WTC11 (cell line): Measurements from ENCODE around the gene MYH10. TPM values are rescaled to one million over a fixed set of nuclear protein-coding genes. Genes with fewer than 3 reads are reported as not detected.

Source experiments
- ATAC-seq: fragments of 200-7000 bp; cut with Tn5 transposase; 2 replicates; pipeline ENCODE4 v1.10.0; 2021; ENCODE audit warnings: mild to moderate bottlenecking, moderate library complexity
- CTCF ChIA-PET: fragments of 300-600 bp; sonication (Branson Sonifier 250); formaldehyde crosslinking; loops from one replicate; lab custom pipeline; 2021; ENCODE audit warnings: antibody characterized with exemption; lab: Charles Lee
- POLR2A ChIA-PET: fragments of 350-600 bp; sonication (Branson Sonifier 250); formaldehyde crosslinking; loops from one replicate; lab custom pipeline; 2021; ENCODE audit warnings: antibody characterized with exemption; lab: Charles Lee
- DNase-seq: peaks from one replicate; pipeline ENCODE4 v3.0.0; 2021; ENCODE audit warnings: low spot score
- H3K27ac Mint-ChIP-seq: 2 replicates; pipeline ENCODE4 v1.8.0; 2021; ENCODE audit warnings: mixed read lengths
- H3K27me3 Mint-ChIP-seq: 2 replicates; pipeline ENCODE4 v1.8.0; 2021; ENCODE audit warnings: low read depth, mild to moderate bottlenecking, moderate library complexity, mixed read lengths
- H3K36me3 Mint-ChIP-seq: 2 replicates; pipeline ENCODE4 v1.8.0; 2021; ENCODE audit warnings: mixed read lengths
- H3K4me1 Mint-ChIP-seq: 2 replicates; pipeline ENCODE4 v1.8.0; 2022; ENCODE audit warnings: mixed read lengths
- H3K4me3 Mint-ChIP-seq: 2 replicates; pipeline ENCODE4 v1.8.0; 2021; ENCODE audit warnings: mild to moderate bottlenecking, moderate library complexity, mixed read lengths
- H3K9me3 Mint-ChIP-seq: 2 replicates; pipeline ENCODE4 v1.8.0; 2021; ENCODE audit warnings: mixed read lengths
- ARID4B ChIP-seq: sonication (generic); formaldehyde crosslinking; IDR thresholded peaks from 2 replicates; pipeline ENCODE4 v1.8.0; 2023; ENCODE audit warnings: missing genetic modification reagents, mild to moderate bottlenecking, borderline replicate concordance
- ATF1 ChIP-seq: sonication (generic); formaldehyde crosslinking; IDR thresholded peaks from 2 replicates; pipeline ENCODE4 v1.8.1; 2023; ENCODE audit warnings: mild to moderate bottlenecking, moderate library complexity, missing genetic modification reagents
- CREM ChIP-seq: sonication (generic); formaldehyde crosslinking; IDR thresholded peaks from 2 replicates; pipeline ENCODE4 v1.8.1; 2022; ENCODE audit warnings: mild to moderate bottlenecking, missing genetic modification reagents, moderate library complexity
- EMX1 ChIP-seq: fragments of 250-450 bp; sonication (Bioruptor Pico); IDR thresholded peaks from 2 replicates; pipeline ENCODE4 v1.8.0; 2021; ENCODE audit warnings: mild to moderate bottlenecking
- GABPB1 ChIP-seq: sonication (generic); formaldehyde crosslinking; IDR thresholded peaks from 2 replicates; pipeline ENCODE4 v1.8.1; 2023; ENCODE audit warnings: mild to moderate bottlenecking, missing genetic modification reagents
- HMGA2 ChIP-seq: fragments of 250-450 bp; sonication (Bioruptor Pico); IDR thresholded peaks from 2 replicates; pipeline ENCODE4 v1.4.0; 2021; ENCODE audit warnings: mild to moderate bottlenecking, moderate library complexity
- JAZF1 ChIP-seq: fragments of 250-450 bp; sonication (Bioruptor Pico); IDR thresholded peaks from 2 replicates; pipeline ENCODE4 v1.9.0; 2021; ENCODE audit warnings: moderate library complexity, mild to moderate bottlenecking, inconsistent platforms
- MYBL2 ChIP-seq: sonication (generic); formaldehyde crosslinking; IDR thresholded peaks from 2 replicates; pipeline ENCODE4 v1.8.1; 2023; ENCODE audit warnings: mild to moderate bottlenecking, moderate library complexity, missing genetic modification reagents
- NR3C1 ChIP-seq: sonication (generic); formaldehyde crosslinking; conservative IDR thresholded peaks from 2 replicates; pipeline ENCODE4 v1.8.1; 2023; ENCODE audit warnings: low read depth, mild to moderate bottlenecking, missing genetic modification reagents
- RORB ChIP-seq: fragments of 250-450 bp; sonication (Bioruptor Pico); IDR thresholded peaks from 2 replicates; pipeline ENCODE4 v1.9.0; 2021; ENCODE audit warnings: mild to moderate bottlenecking
- ZNF416 ChIP-seq: fragments of 250-450 bp; sonication (Bioruptor Pico); IDR thresholded peaks from 2 replicates; pipeline ENCODE4 v1.9.0; 2021; ENCODE audit warnings: mild to moderate bottlenecking, inconsistent platforms
- ZNF425 ChIP-seq: fragments of 250-450 bp; sonication (Bioruptor Pico); conservative IDR thresholded peaks from 2 replicates; pipeline ENCODE4 v1.9.0; 2021; ENCODE audit warnings: mild to moderate bottlenecking
- ZSCAN18 ChIP-seq: fragments of 250-450 bp; sonication (Bioruptor Pico); IDR thresholded peaks from 2 replicates; pipeline ENCODE4 v2.1.2; 2022; ENCODE audit warnings: mild to moderate bottlenecking, moderate library complexity
- total RNA-seq: library from RNA; stranded (reverse); gene quantifications from 3 replicates; pipeline ENCODE4 v1.2.3, GENCODE V29; 2021
- TF ChIP-seq, protein P1 (sequence below): sonication (generic); formaldehyde crosslinking; IDR thresholded peaks from 2 replicates; pipeline ENCODE4 v1.8.1; 2022; ENCODE audit warnings: missing genetic modification reagents, borderline replicate concordance
- TF ChIP-seq, protein P2 (sequence below): fragments of 250-450 bp; sonication (Bioruptor Pico); IDR thresholded peaks from 2 replicates; pipeline ENCODE4 v1.9.0; 2021; ENCODE audit warnings: mild to moderate bottlenecking
- TF ChIP-seq, protein P3 (sequence below): sonication (generic); formaldehyde crosslinking; IDR thresholded peaks from 2 replicates; pipeline ENCODE4 v1.8.1; 2023; ENCODE audit warnings: mild to moderate bottlenecking, missing genetic modification reagents
- TF ChIP-seq, protein P4 (sequence below): sonication (generic); formaldehyde crosslinking; IDR thresholded peaks from 2 replicates; pipeline ENCODE4 v1.8.0; 2023; ENCODE audit warnings: missing genetic modification reagents

MYH10 gene
- total RNA-seq, 1 experiment from 2014 or later, result 231 TPM

- TF ChIP-seq NR3C1 (CRISPR knock-in tag), result no peak
- TF ChIP-seq EMX1 (CRISPR knock-in tag), result no peak
- no peak for TF ChIP-seq CREM (CRISPR knock-in tag)
- TF ChIP-seq, protein P1, sequence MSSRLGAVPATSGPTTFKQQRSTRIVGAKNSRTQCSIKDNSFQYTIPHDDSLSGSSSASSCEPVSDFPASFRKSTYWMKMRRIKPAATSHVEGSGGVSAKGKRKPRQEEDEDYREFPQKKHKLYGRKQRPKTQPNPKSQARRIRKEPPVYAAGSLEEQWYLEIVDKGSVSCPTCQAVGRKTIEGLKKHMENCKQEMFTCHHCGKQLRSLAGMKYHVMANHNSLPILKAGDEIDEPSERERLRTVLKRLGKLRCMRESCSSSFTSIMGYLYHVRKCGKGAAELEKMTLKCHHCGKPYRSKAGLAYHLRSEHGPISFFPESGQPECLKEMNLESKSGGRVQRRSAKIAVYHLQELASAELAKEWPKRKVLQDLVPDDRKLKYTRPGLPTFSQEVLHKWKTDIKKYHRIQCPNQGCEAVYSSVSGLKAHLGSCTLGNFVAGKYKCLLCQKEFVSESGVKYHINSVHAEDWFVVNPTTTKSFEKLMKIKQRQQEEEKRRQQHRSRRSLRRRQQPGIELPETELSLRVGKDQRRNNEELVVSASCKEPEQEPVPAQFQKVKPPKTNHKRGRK (CRISPR knock-in tag), result no peak
- TF ChIP-seq, protein P2, sequence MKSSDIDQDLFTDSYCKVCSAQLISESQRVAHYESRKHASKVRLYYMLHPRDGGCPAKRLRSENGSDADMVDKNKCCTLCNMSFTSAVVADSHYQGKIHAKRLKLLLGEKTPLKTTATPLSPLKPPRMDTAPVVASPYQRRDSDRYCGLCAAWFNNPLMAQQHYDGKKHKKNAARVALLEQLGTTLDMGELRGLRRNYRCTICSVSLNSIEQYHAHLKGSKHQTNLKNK (CRISPR knock-in tag), result no peak
- TF ChIP-seq, protein P3, sequence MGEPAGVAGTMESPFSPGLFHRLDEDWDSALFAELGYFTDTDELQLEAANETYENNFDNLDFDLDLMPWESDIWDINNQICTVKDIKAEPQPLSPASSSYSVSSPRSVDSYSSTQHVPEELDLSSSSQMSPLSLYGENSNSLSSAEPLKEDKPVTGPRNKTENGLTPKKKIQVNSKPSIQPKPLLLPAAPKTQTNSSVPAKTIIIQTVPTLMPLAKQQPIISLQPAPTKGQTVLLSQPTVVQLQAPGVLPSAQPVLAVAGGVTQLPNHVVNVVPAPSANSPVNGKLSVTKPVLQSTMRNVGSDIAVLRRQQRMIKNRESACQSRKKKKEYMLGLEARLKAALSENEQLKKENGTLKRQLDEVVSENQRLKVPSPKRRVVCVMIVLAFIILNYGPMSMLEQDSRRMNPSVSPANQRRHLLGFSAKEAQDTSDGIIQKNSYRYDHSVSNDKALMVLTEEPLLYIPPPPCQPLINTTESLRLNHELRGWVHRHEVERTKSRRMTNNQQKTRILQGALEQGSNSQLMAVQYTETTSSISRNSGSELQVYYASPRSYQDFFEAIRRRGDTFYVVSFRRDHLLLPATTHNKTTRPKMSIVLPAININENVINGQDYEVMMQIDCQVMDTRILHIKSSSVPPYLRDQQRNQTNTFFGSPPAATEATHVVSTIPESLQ, result no peak
- TF ChIP-seq, all 79 proteins: peak for 0
These were observed 43.8 kb downstream of the MYH10 start (continued) for GRCh38 chr17:8586766-8587165.

- H3K4me3 Mint-ChIP-seq, result no peak overlapping the region
- H3K36me3 Mint-ChIP-seq, result peaks cover 38% of the 10 kb centered on the region
- H3K27me3 Mint-ChIP-seq, result no peaks in the 10 kb centered on the region
- ChIA-PET CTCF (no interaction called here), POLR2A (no interaction called here)
- H3K9me3 Mint-ChIP-seq, result peaks cover 6% of the 10 kb centered on the region; the same call in 1 of the 2 replicates
- H3K4me1 Mint-ChIP-seq, result peaks cover 21% of the 10 kb centered on the region
- no peak overlapping the region for H3K27ac Mint-ChIP-seq
- ATAC-seq (no peak), DNase-seq (no peak)
- TF ChIP-seq, protein P4, sequence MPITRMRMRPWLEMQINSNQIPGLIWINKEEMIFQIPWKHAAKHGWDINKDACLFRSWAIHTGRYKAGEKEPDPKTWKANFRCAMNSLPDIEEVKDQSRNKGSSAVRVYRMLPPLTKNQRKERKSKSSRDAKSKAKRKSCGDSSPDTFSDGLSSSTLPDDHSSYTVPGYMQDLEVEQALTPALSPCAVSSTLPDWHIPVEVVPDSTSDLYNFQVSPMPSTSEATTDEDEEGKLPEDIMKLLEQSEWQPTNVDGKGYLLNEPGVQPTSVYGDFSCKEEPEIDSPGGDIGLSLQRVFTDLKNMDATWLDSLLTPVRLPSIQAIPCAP (CRISPR knock-in tag), result no peak
- TF ChIP-seq JAZF1 (CRISPR knock-in tag) (no peak), ZNF416 (CRISPR knock-in tag) (no peak), ATF1 (CRISPR knock-in tag) (no peak), MYBL2 (no peak), CREM (CRISPR knock-in tag) (no peak), ARID4B (no peak), RORB (CRISPR knock-in tag) (no peak), ZSCAN18 (no peak), GABPB1 (no peak), ZNF425 (CRISPR knock-in tag) (no peak), HMGA2 (no peak)
- TF ChIP-seq, protein P3, result no peak
- TF ChIP-seq, protein P2 (CRISPR knock-in tag), result no peak
These were observed 44.6 kb downstream of the MYH10 start for GRCh38 chr17:8585911-8586310.
